ENCODE data around the gene UAP1.
A peak's percentile ranks its signal among the peaks of the same experiment; 100 is the strongest.
"Not testable (repeated sequence)": the region's sequence is repeated elsewhere in the genome, so short reads cannot be mapped to it uniquely, and the experiment has no call there.

Gene UAP1

DNA sequence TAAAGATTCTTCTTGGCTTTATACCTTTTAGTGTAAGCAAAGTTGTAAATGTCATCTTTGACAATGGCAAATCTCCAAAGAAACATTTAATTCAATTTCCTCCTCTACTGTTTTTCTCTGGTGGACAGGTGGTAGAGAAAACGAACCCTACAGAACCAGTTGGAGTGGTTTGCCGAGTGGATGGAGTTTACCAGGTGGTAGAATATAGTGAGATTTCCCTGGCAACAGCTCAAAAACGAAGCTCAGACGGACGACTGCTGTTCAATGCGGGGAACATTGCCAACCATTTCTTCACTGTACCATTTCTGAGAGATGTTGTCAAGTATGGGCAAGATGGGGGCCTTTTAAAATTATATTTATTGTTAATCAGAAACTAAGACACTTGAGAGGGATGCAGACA, 25.8 kb downstream of the UAP1 start:
- Histone ChIP-seq H3K9ac (ENCODE audit: insufficient read length) (no peak overlapping the region), H3K27ac (peak overlapping the region; percentile 72; the same call in 1 of the 2 replicates), H3K4me3 (no peak overlapping the region), H3K36me3 (ENCODE audit: insufficient read depth, low read length) (peaks cover 97% of the 10 kb centered on the region), H3K9me3 (ENCODE audit: low read depth, low read length) (no peaks in the 10 kb centered on the region)
- TF ChIP-seq POLR2AphosphoS5 (IDR thresholded peaks at IDR 0.05; ENCODE audit: borderline replicate concordance, low read depth, low read length) (no peak), FOXP2 (optimal IDR thresholded peaks at IDR 0.05; ENCODE audit: control extremely low read depth, extremely low read length, insufficient read depth) (no peak), EZH2 (IDR thresholded peaks at IDR 0.05) (no peak)
- DNase-seq (ENCODE audit: low read depth, low spot score) = no peak

DNA sequence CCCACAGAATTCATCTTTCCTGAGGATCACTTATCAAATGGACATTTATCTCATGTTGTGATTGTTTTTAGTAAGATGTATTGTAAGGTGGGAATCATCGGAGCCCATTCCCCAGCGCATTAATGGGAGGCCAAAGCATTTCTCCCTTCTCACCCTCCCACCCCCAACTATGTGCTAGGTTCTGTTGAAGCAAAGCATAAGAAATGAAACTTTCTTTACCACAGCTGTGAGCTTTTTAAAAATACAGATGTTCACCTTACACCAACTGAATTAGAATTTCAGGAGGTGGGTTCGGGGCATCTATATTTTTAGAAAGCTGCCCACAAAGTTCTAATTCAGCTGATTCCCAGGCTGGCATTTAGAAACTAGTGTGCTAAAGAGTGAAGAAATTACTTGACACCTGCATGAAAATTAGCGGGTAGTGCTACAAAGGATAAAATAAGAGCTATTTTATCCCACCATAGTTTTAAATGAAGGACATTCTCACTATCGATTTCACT, 26.3 kb downstream of the UAP1 start:
- Histone ChIP-seq H3K9ac (ENCODE audit: insufficient read length) (peak overlapping the region; percentile 32), H3K27ac (peak overlapping the region; percentile 72), H3K36me3 (ENCODE audit: insufficient read depth, low read length) (peaks cover 97% of the 10 kb centered on the region), H3K9me3 (ENCODE audit: low read depth, low read length) (no peaks in the 10 kb centered on the region), H3K4me3 (no peak overlapping the region)
- no peak for DNase-seq (ENCODE audit: low read depth, low spot score)
- no peak for TF ChIP-seq POLR2AphosphoS5 (IDR thresholded peaks at IDR 0.05; ENCODE audit: borderline replicate concordance, low read depth, low read length)
- TF ChIP-seq EZH2 (IDR thresholded peaks at IDR 0.05) = no peak
- no peak for TF ChIP-seq FOXP2 (optimal IDR thresholded peaks at IDR 0.05; ENCODE audit: control extremely low read depth, extremely low read length, insufficient read depth)

DNA sequence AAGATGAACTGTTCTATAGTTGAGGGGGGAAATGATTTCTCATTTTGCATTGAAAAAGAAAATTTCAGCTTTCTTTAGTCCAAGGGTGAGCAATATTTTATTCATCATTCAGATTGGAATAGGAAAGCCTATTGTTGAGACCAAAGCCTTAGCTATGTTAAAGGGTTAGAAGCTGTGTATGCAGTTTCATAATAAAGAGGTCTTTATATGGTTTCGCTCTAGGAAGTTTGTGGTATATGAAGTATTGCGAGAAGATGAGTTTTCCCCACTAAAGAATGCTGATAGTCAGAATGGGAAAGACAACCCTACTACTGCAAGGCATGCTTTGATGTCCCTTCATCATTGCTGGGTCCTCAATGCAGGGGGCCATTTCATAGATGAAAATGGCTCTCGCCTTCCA, 28.6 kb downstream of the UAP1 start:
- H3K36me3 ChIP-seq (ENCODE audit: insufficient read depth, low read length) = peaks cover 97% of the 10 kb centered on the region

DNA sequence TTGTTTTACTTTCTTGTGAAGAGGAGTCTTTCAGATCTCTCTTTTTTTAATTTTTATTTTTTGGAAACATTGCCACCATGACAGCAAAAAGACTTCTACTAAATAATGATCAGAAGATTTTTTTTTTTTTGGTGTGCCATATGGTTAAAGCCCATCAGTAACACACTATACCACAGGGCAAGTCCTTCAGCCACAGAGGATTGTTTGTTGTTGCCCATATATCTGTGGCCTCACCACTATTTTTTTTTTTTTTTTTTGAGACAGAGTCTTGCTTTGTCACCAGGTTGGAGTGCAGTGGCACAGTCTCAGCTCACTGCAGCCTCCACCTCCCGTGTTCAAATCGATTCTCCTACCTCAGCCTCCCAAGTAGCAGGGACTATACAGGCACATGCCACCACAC, 29.2 kb downstream of the UAP1 start:
- Histone ChIP-seq H3K9ac (ENCODE audit: insufficient read length) (no peak overlapping the region), H3K27ac (peak overlapping the region; percentile 10; the same call in 1 of the 2 replicates)

More for the DNA sequence above, 28.6 kb downstream of the UAP1 start:
- TF ChIP-seq FOXP2 (optimal IDR thresholded peaks at IDR 0.05; ENCODE audit: control extremely low read depth, extremely low read length, insufficient read depth) = no peak
- TF ChIP-seq POLR2AphosphoS5 (IDR thresholded peaks at IDR 0.05; ENCODE audit: borderline replicate concordance, low read depth, low read length) = no peak
- TF ChIP-seq EZH2 (IDR thresholded peaks at IDR 0.05) = no peak
- H3K4me3 ChIP-seq = no peak overlapping the region
- no peak for DNase-seq (ENCODE audit: low read depth, low spot score)
- H3K9me3 ChIP-seq (ENCODE audit: low read depth, low read length) = no peaks in the 10 kb centered on the region
- no peak overlapping the region for H3K9ac ChIP-seq (ENCODE audit: insufficient read length)
- H3K27ac ChIP-seq = peak overlapping the region; percentile 10; the same call in 1 of the 2 replicates

DNA sequence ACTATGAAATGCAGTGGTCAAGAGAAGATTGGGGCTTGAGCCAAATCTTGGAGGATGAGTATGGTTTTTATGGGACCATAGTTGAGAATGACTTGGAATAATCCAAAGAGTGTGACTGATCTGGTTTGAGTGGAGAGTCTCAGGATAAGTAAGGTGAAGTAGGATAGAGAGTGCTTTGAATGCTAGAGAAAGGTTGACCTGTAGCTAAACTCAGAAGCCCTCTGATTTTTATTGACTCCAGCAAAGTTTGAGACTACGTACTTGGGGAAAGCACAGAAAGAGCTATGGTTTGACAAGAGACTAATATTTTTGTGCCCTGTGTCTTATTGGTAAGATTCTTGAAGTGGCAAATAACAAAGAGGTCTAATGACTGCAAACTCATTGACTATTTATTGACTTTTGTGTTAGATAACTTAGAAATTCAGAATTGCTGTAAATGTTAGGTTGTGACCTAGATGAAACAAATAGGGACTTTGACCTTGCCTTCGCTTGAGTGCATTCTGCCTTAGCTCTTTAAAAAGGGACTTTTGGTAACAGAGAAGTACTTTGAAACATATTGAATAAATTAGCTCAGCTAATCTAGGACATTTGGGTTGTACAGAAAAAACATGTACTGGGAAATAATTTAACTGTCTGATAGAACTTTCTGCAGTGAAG, 35.1 kb downstream of the UAP1 start:
- peaks cover 94% of the 10 kb centered on the region for H3K36me3 ChIP-seq (ENCODE audit: insufficient read depth, low read length)
- no peak for DNase-seq (ENCODE audit: low read depth, low spot score)

More for the DNA sequence above, 29.2 kb downstream of the UAP1 start:
- Histone ChIP-seq H3K36me3 (ENCODE audit: insufficient read depth, low read length) (peaks cover 96% of the 10 kb centered on the region), H3K4me3 (no peak overlapping the region), H3K9me3 (ENCODE audit: low read depth, low read length) (no peaks in the 10 kb centered on the region)
- no peak for DNase-seq (ENCODE audit: low read depth, low spot score)
- TF ChIP-seq FOXP2 (optimal IDR thresholded peaks at IDR 0.05; ENCODE audit: control extremely low read depth, extremely low read length, insufficient read depth) (no peak), EZH2 (IDR thresholded peaks at IDR 0.05) (no peak), POLR2AphosphoS5 (IDR thresholded peaks at IDR 0.05; ENCODE audit: borderline replicate concordance, low read depth, low read length) (no peak)

DNA sequence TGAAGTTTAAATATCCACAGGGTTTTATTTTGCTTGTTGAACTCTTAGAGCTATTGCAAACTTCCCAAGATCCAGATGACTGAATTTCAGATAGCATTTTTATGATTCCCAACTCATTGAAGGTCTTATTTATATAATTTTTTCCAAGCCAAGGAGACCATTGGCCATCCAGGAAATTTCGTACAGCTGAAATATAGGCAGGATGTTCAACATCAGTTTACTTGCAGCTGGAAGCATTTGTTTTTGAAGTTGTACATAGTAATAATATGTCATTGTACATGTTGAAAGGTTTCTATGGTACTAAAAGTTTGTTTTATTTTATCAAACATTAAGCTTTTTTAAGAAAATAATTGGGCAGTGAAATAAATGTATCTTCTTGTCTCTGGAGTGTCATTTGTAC, 37.9 kb downstream of the UAP1 start:
- Histone ChIP-seq H3K9ac (ENCODE audit: insufficient read length) (no peak overlapping the region), H3K27ac (no peak overlapping the region; the same call in 1 of the 2 replicates), H3K36me3 (ENCODE audit: insufficient read depth, low read length) (peaks cover 89% of the 10 kb centered on the region)

More for the DNA sequence above, 35.1 kb downstream of the UAP1 start:
- H3K9me3 ChIP-seq (ENCODE audit: low read depth, low read length) = no peaks in the 10 kb centered on the region
- H3K27ac ChIP-seq = peak overlapping the region; percentile 34; the same call in 1 of the 2 replicates
- H3K9ac ChIP-seq (ENCODE audit: insufficient read length) = no peak overlapping the region
- no peak for TF ChIP-seq POLR2AphosphoS5 (IDR thresholded peaks at IDR 0.05; ENCODE audit: borderline replicate concordance, low read depth, low read length)
- no peak for TF ChIP-seq EZH2 (IDR thresholded peaks at IDR 0.05)
- TF ChIP-seq FOXP2 (optimal IDR thresholded peaks at IDR 0.05; ENCODE audit: control extremely low read depth, extremely low read length, insufficient read depth) = no peak
- no peak overlapping the region for H3K4me3 ChIP-seq

DNA sequence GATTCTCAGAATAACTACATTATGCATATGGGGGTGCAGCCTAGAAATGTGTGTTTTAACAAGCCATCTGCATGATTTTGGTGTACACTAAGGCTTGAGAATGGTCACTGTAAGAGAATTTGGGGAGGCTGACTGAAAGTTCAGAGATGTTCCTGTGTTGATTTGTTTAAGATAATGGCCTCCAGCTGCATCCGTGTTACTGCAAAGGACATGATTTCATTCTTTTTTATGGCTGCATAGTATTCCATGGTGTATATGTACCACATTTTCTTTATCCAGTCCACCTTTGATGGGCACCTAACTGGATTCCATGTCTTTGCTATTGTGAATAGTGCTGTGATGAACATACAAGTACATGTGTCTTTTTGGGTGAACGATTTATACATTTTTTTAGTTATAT, 41.6 kb downstream of the UAP1 start:
- H3K4me3 ChIP-seq; H3K27ac ChIP-seq; H3K9me3 ChIP-seq (ENCODE audit: low read depth, low read length); H3K9ac ChIP-seq (ENCODE audit: insufficient read length); DNase-seq (ENCODE audit: low read depth, low spot score): not testable (repeated sequence)
- peaks cover 66% of the 10 kb centered on the region for H3K36me3 ChIP-seq (ENCODE audit: insufficient read depth, low read length)

More for the DNA sequence above, 37.9 kb downstream of the UAP1 start:
- TF ChIP-seq POLR2AphosphoS5 (IDR thresholded peaks at IDR 0.05; ENCODE audit: borderline replicate concordance, low read depth, low read length) (no peak), EZH2 (IDR thresholded peaks at IDR 0.05) (no peak), FOXP2 (optimal IDR thresholded peaks at IDR 0.05; ENCODE audit: control extremely low read depth, extremely low read length, insufficient read depth) (no peak)
- Histone ChIP-seq H3K9me3 (ENCODE audit: low read depth, low read length) (no peaks in the 10 kb centered on the region), H3K4me3 (no peak overlapping the region)
- DNase-seq (ENCODE audit: low read depth, low spot score) = no peak

DNA sequence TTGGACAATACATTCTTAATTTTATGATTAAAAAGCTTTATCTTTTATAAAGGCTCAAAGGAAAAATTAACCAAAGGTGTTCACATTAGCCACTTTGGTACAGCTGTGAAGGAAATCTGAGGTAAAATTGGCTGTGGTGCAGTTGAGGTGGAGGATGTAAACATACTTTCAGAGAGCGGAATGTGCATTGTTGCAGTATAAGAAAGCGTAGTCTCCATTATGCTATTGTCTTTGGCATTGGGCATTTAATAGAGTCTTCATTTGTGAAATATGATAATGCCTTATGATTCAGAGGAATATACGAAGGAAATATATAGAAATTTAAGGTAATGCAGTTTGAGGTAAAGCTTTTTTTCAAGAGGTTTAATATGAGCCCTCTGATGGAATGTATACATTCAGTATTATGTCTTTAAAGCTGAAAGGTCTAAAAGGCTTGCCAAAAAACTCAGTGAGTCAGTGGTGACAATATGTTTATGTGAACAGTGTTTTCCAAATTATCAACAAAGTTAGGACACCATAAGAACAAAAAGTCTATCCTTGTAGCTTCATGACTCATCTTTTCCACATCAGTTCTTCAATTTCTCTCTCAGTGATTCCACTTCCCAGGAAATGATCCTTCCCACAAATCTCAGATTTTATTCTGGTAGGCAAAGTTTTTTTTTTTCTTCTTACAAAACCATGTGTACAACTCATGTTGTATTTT, 43.9 kb downstream of the UAP1 start:
- TF ChIP-seq POLR2AphosphoS5 (IDR thresholded peaks at IDR 0.05; ENCODE audit: borderline replicate concordance, low read depth, low read length) = no peak; the same call in 1 of the 2 replicates
- no peak for TF ChIP-seq FOXP2 (optimal IDR thresholded peaks at IDR 0.05; ENCODE audit: control extremely low read depth, extremely low read length, insufficient read depth)
- TF ChIP-seq EZH2 (IDR thresholded peaks at IDR 0.05) = no peak
- Histone ChIP-seq H3K4me3 (no peak overlapping the region), H3K36me3 (ENCODE audit: insufficient read depth, low read length) (peaks cover 58% of the 10 kb centered on the region), H3K9ac (ENCODE audit: insufficient read length) (no peak overlapping the region), H3K9me3 (ENCODE audit: low read depth, low read length) (no peaks in the 10 kb centered on the region), H3K27ac (peak overlapping the region; percentile 77)
- no peak for DNase-seq (ENCODE audit: low read depth, low spot score)
